HCT116 (cell line): ENCODE data around the gene JCHAIN. TPM values are rescaled to one million over a fixed set of nuclear protein-coding genes. Genes with fewer than 3 reads are reported as not detected.

ENCODE experiments used
- ATAC-seq: fragments of 200-7000 bp; cut with Tn5 transposase; 2 replicates; pipeline ENCODE4 v1.9.1; 2020; ENCODE audit warnings: mild to moderate bottlenecking, moderate library complexity
- BruUV-seq: library from RNA; stranded (reverse); fragments of 400-500 nt; replicated peaks from 2 replicates; lab custom pipeline; 2021; lab: Mats Ljungman, UMichigan
- CTCF ChIA-PET: fragments of 300-600 bp; sonication (Branson Sonifier 250); formaldehyde crosslinking; loops from one replicate; lab custom pipeline; 2021; ENCODE audit warnings: antibody characterized with exemption; lab: Charles Lee
- POLR2A ChIA-PET: fragments of 300-600, 350-600 bp; sonication (Branson Sonifier 250); formaldehyde crosslinking; loops from one replicate; lab custom pipeline; 2021; ENCODE audit warnings: antibody characterized with exemption; lab: Charles Lee
- RAD21 ChIA-PET, 2 experiments: fragments of 300-600 bp; sonication (Branson Sonifier 250); formaldehyde crosslinking; loops; one replicate each; lab custom pipeline; 2023; ENCODE audit warnings: low total read pairs in 2 of 2; ENCODE audit not compliant: uncharacterized antibody in 2 of 2, unreplicated experiment in 2 of 2, low non-redundant PET in 1 of 2; lab: Charles Lee
- DNase-seq: peaks from one replicate; pipeline ENCODE4 v3.0.0-alpha.2; 2010; ENCODE audit warnings: low read depth, low spot score
- H2AFZ ChIP-seq: fragments of 200-600 bp; shearing (Covaris generic), sonication (generic); 2 replicates; pipeline ENCODE4 v1.6.1; 2017; ENCODE audit warnings: low read depth, mixed run types, mixed read lengths, antibody characterized with exemption, low read length; ENCODE audit not compliant: poor library complexity, severe bottlenecking
- H3K27ac ChIP-seq: 2 replicates; pipeline ENCODE4 v1.5.1; 2012; ENCODE audit warnings: low read depth, low read length
- H3K27me3 ChIP-seq: fragments of 200-600 bp; sonication (generic); 2 replicates; pipeline ENCODE4 v1.6.1; 2016; ENCODE audit warnings: mixed run types, low read length, mixed read lengths; ENCODE audit not compliant: insufficient read depth
- H3K36me3 ChIP-seq, 2 experiments: fragments of 200-500 bp in 1 of 2; fragments of 200-600 bp in 1 of 2; sonication (Bioruptor generic) in 1 of 2; sonication (generic) in 1 of 2; 2 replicates each; pipeline versions ENCODE4 v1.5.1 to v1.6.1; 2014 to 2016; ENCODE audit warnings: low read length in 2 of 2, inconsistent platforms in 1 of 2, mixed read lengths in 1 of 2, mixed run types in 1 of 2; ENCODE audit not compliant: insufficient read depth in 2 of 2, control insufficient read depth in 1 of 2
- H3K4me1 ChIP-seq, 2 experiments: fragments of 200-600 bp in 1 of 2; sonication (generic) in 1 of 2; 2 replicates each; pipeline versions ENCODE4 v1.5.1 to v1.6.1; 2012 to 2017; ENCODE audit warnings: low read length in 2 of 2, inconsistent platforms in 1 of 2, mild to moderate bottlenecking in 1 of 2, mixed read lengths in 1 of 2, mixed run types in 1 of 2, moderate library complexity in 1 of 2; ENCODE audit not compliant: insufficient read depth in 2 of 2, control insufficient read depth in 1 of 2
- H3K4me2 ChIP-seq: fragments of 200-600 bp; sonication (generic); 2 replicates; pipeline ENCODE4 v1.6.1; 2017; ENCODE audit warnings: mixed run types, low read length, mixed read lengths
- H3K4me3 ChIP-seq, 2 experiments: fragments of 200-600 bp in 1 of 2; sonication (generic) in 1 of 2; replicated peaks in 1 of 2; 2 replicates each; pipeline ENCODE4 v1.5.1; 2011 to 2016; ENCODE audit warnings: low read length in 2 of 2, control low read depth in 1 of 2, low read depth in 1 of 2, mild to moderate bottlenecking in 1 of 2, mixed read lengths in 1 of 2, mixed run types in 1 of 2
- H3K79me2 ChIP-seq: fragments of 200-600 bp; sonication (generic); 2 replicates; pipeline ENCODE4 v1.6.1; 2017; ENCODE audit warnings: mild to moderate bottlenecking, mixed run types, low read length, moderate library complexity, mixed read lengths; ENCODE audit not compliant: insufficient read depth
- H3K9ac ChIP-seq: fragments of 200-600 bp; sonication (generic); 2 replicates; pipeline ENCODE4 v1.6.1; 2016; ENCODE audit warnings: low read length, mixed read lengths
- H3K9me2 ChIP-seq: fragments of 200-600 bp; sonication (generic), shearing (Covaris generic); 2 replicates; pipeline ENCODE4 v1.6.1; 2017; ENCODE audit warnings: mixed run types, mild to moderate bottlenecking, moderate library complexity; ENCODE audit not compliant: insufficient read depth
- H3K9me3 ChIP-seq, 2 experiments: fragments of 200-500 bp in 1 of 2; fragments of 200-600 bp in 1 of 2; sonication (Bioruptor generic) in 1 of 2; sonication (generic) in 1 of 2; 2 replicates each; pipeline ENCODE4 v1.6.1; 2014 to 2017; ENCODE audit warnings: low read length in 2 of 2, mixed read lengths in 2 of 2, inconsistent platforms in 1 of 2, low read depth in 1 of 2, mild to moderate bottlenecking in 1 of 2, mixed run types in 1 of 2, moderate library complexity in 1 of 2; ENCODE audit not compliant: control insufficient read depth in 1 of 2, insufficient read depth in 1 of 2
- H4K20me1 ChIP-seq: fragments of 200-600 bp; sonication (generic), shearing (Covaris generic); 2 replicates; pipeline ENCODE4 v1.6.1; 2017; ENCODE audit warnings: mixed run types, mild to moderate bottlenecking, moderate library complexity; ENCODE audit not compliant: insufficient read depth
- CBX3 ChIP-seq: IDR thresholded peaks from 2 replicates; pipeline ENCODE4 v1.6.1; 2012; ENCODE audit warnings: low read depth
- CEBPB ChIP-seq: IDR thresholded peaks from 2 replicates; pipeline ENCODE4 v1.6.1; 2012; ENCODE audit warnings: low read depth
- ELF1 ChIP-seq: IDR thresholded peaks from 2 replicates; pipeline ENCODE4 v1.6.1; 2012; ENCODE audit warnings: low read depth, borderline replicate concordance
- EZH2 ChIP-seq: fragments of 200-600 bp; sonication (generic); IDR thresholded peaks from 2 replicates; pipeline ENCODE4 v1.6.1; 2017; ENCODE audit warnings: antibody characterized with exemption, mixed run types
- EZH2phosphoT487 ChIP-seq: fragments of 200-600 bp; IDR thresholded peaks from 2 replicates; pipeline ENCODE4 v1.6.1; 2018; ENCODE audit warnings: antibody characterized with exemption, borderline replicate concordance
- FOSL1 ChIP-seq: IDR thresholded peaks from 2 replicates; pipeline ENCODE4 v1.6.1; 2012; ENCODE audit warnings: low read depth
- JUND ChIP-seq: IDR thresholded peaks from 2 replicates; pipeline ENCODE4 v1.6.1; 2012
- POLR2A ChIP-seq: IDR thresholded peaks from 2 replicates; pipeline ENCODE4 v1.7.0; 2011; ENCODE audit warnings: borderline replicate concordance; ENCODE audit not compliant: insufficient read depth, insufficient read length; ENCODE audit errors: extremely low read depth
- TCF7L2 ChIP-seq: IDR thresholded peaks from 2 replicates; pipeline ENCODE4 v1.7.0; 2011; ENCODE audit warnings: borderline replicate concordance, inconsistent platforms; ENCODE audit not compliant: insufficient read depth, insufficient read length; ENCODE audit errors: extremely low read depth
- ZNF274 ChIP-seq: fragments of 200-500 bp; sonication (Bioruptor generic); IDR thresholded peaks from 2 replicates; pipeline ENCODE4 v1.6.1; 2014; ENCODE audit warnings: mild to moderate bottlenecking, low read depth, low read length, inconsistent platforms
- intact Hi-C: fragments of 100-400 bp; cut with micrococcal nuclease; formaldehyde crosslinking; loops from 2 replicates; pipeline ENCODE4 v1.10.0; 2022
- total RNA-seq: library from RNA; stranded (reverse); gene quantifications from one replicate; pipeline ENCODE4 v1.2.1, GENCODE V29; 2021; ENCODE audit not compliant: unreplicated experiment
- TF ChIP-seq, protein P1 (sequence below): IDR thresholded peaks from 2 replicates; pipeline ENCODE4 v1.6.1; 2012

The JCHAIN gene
- total RNA-seq, 1 experiment from 2014 or later = 0.79 TPM

DNA sequence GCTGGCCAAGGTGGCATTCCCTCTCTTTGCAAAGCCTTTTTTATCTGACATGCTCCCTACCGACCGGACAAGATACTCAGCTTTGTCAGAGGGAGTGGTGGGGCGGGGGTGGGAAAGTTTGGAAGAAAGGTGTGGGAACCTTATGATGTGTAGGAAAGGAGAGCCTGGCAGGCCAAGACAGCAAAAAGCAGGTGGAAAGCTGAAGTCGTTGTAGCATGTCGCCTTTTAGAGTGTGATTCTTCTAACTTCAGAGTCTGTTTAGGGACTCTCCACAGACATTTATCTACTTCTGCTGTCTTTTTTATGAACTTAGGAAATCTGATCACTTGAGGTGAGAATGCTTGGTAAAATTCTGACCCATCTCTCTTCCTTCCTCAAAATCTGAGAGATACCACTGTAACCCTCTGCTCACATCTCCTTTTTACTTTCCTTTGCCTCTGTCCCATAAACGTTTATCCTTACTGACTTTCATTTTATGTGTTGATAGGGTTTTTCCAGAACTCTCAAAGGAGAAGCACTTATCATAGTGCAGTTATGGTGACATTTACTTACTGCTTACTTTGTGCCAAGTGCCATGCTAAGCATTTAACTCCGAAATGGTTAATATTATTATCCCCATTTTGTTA is 47.3 kb upstream of the JCHAIN start:
- DNase-seq (no peak), ATAC-seq (no peak)
- no peaks in the 10 kb centered on the region for H3K36me3 ChIP-seq
- no peaks in the 10 kb centered on the region for H3K27me3 ChIP-seq
- H3K27ac ChIP-seq = no peak overlapping the region
- BruUV-seq = no TSS peak
- TF ChIP-seq TCF7L2 (no peak), FOSL1 (no peak), CBX3 (no peak), CEBPB (no peak), ZNF274 (no peak), POLR2A (no peak), ELF1 (no peak), JUND (no peak)
- TF ChIP-seq, protein P1, sequence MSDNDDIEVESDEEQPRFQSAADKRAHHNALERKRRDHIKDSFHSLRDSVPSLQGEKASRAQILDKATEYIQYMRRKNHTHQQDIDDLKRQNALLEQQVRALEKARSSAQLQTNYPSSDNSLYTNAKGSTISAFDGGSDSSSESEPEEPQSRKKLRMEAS = no peak
- RAD21 ChIA-PET = no interaction called here
- no peak overlapping the region for H2AFZ ChIP-seq
- H3K4me1 ChIP-seq = no peaks in the 10 kb centered on the region
- no peaks in the 10 kb centered on the region for H3K9me3 ChIP-seq
- H3K9ac ChIP-seq = no peak overlapping the region
- no peaks in the 10 kb centered on the region for H3K9me2 ChIP-seq
- intact Hi-C loops = no loop called here
- POLR2A ChIA-PET = no interaction called here
- no peak overlapping the region for H3K4me2 ChIP-seq
- CTCF ChIA-PET = no interaction called here
- no peak overlapping the region for H3K4me3 ChIP-seq
- H3K79me2 ChIP-seq = peaks cover 33% of the 10 kb centered on the region
- H4K20me1 ChIP-seq = no peaks in the 10 kb centered on the region

- ChIA-PET CTCF (no interaction called here), POLR2A (no interaction called here)
- Histone ChIP-seq H4K20me1 (no peaks in the 10 kb centered on the region), H3K36me3 (no peaks in the 10 kb centered on the region), H2AFZ (no peak overlapping the region)
- intact Hi-C loops = no loop called here
- TF ChIP-seq FOSL1 = no peak
- no peak for TF ChIP-seq TCF7L2
- TF ChIP-seq EZH2phosphoT487 = no peak
- no peak for TF ChIP-seq JUND
- no peak for TF ChIP-seq CEBPB
- no peak for TF ChIP-seq EZH2
- TF ChIP-seq, all 23 proteins: peak for 0
- RAD21 ChIA-PET = no interaction called here
- Histone ChIP-seq H3K27me3 (no peaks in the 10 kb centered on the region), H3K9me2 (no peaks in the 10 kb centered on the region), H3K4me2 (no peak overlapping the region), H3K4me1 (no peaks in the 10 kb centered on the region), H3K79me2 (peaks cover 39% of the 10 kb centered on the region), H3K9ac (no peak overlapping the region), H3K9me3 (no peaks in the 10 kb centered on the region), H3K4me3 (no peak overlapping the region), H3K27ac (no peak overlapping the region)
- DNase-seq (no peak), ATAC-seq (no peak)
- BruUV-seq = no TSS peak
Observed at GRCh38 chr4:70712604-70713452, 46.5 kb upstream of the JCHAIN start.
